IMR-90 (cell line): ENCODE data around the gene EIF1AD. TPM values are rescaled to one million over a fixed set of nuclear protein-coding genes. Genes with fewer than 3 reads are reported as not detected.

ENCODE experiments used
- ATAC-seq: fragments of 200-7000 bp; cut with Tn5 transposase; 2 replicates; pipeline ENCODE4 v1.9.1; 2020; ENCODE audit warnings: low read depth, mild to moderate bottlenecking, moderate library complexity
- BruUV-seq: library from RNA; stranded (reverse); fragments of 400-500 nt; replicated peaks from 2 replicates; lab custom pipeline; 2021; lab: Mats Ljungman, UMichigan
- CTCF ChIA-PET: fragments of 300-600 bp; formaldehyde crosslinking; extraction: SDS; loops from one replicate; lab custom pipeline; 2021; ENCODE audit warnings: antibody characterized with exemption; lab: Yijun Ruan, JAX
- POLR2A ChIA-PET: fragments of 300-600 bp; sonication (Branson Sonifier 250); formaldehyde crosslinking; loops from one replicate; lab custom pipeline; 2022; ENCODE audit warnings: antibody characterized with exemption; ENCODE audit not compliant: unreplicated experiment; lab: Charles Lee
- DNase-seq: peaks from one replicate; pipeline ENCODE4 v3.0.0; 2013
- H2AFZ ChIP-seq: replicated peaks from 2 replicates; pipeline ENCODE3; 2013; ENCODE audit warnings: low read length, mild to moderate bottlenecking; ENCODE audit not compliant: poor library complexity
- H2AK5ac ChIP-seq: 2 replicates; pipeline ENCODE4 v1.6.1; 2013; ENCODE audit warnings: low read depth, low read length, inconsistent platforms
- H2AK9ac ChIP-seq: replicated peaks from 2 replicates; pipeline ENCODE3; 2013; ENCODE audit warnings: mild to moderate bottlenecking, low read depth, low read length, moderate library complexity; ENCODE audit not compliant: poor library complexity
- H2BK120ac ChIP-seq: 2 replicates; pipeline ENCODE4 v1.6.1; 2013; ENCODE audit warnings: low read depth, low read length, inconsistent platforms
- H2BK15ac ChIP-seq: 3 replicates; pipeline ENCODE4 v1.6.1; 2013; ENCODE audit warnings: low read depth, low read length, inconsistent platforms
- H2BK20ac ChIP-seq: 2 replicates; pipeline ENCODE4 v1.6.1; 2013; ENCODE audit warnings: low read depth, mild to moderate bottlenecking, inconsistent platforms, low read length, moderate library complexity
- H2BK5ac ChIP-seq: 2 replicates; pipeline ENCODE4 v1.6.1; 2013; ENCODE audit warnings: mild to moderate bottlenecking, low read depth, low read length, inconsistent platforms; ENCODE audit not compliant: poor library complexity, severe bottlenecking
- H3K14ac ChIP-seq: replicated peaks from 2 replicates; pipeline ENCODE4 v1.6.1; 2013; ENCODE audit warnings: low read depth, low read length, inconsistent platforms
- H3K18ac ChIP-seq: 2 replicates; pipeline ENCODE4 v1.6.1; 2013; ENCODE audit warnings: low read depth, low read length, control low read depth
- H3K23ac ChIP-seq: 2 replicates; pipeline ENCODE4 v1.6.1; 2013; ENCODE audit warnings: low read depth, low read length, inconsistent platforms
- H3K27ac ChIP-seq: 2 replicates; pipeline ENCODE4 v1.5.1; 2013; ENCODE audit warnings: mild to moderate bottlenecking, control low read depth, low read length; ENCODE audit not compliant: insufficient read depth
- H3K27me3 ChIP-seq: 2 replicates; pipeline ENCODE4 v1.6.1; 2013; ENCODE audit warnings: low read length; ENCODE audit not compliant: control insufficient read depth, insufficient read depth
- H3K36me3 ChIP-seq: 2 replicates; pipeline ENCODE4 v1.6.1; 2013; ENCODE audit warnings: low read length, mixed read lengths; ENCODE audit not compliant: control insufficient read depth, insufficient read depth
- H3K4ac ChIP-seq: 2 replicates; pipeline ENCODE4 v1.6.1; 2013; ENCODE audit warnings: low read depth, low read length, inconsistent platforms
- H3K4me1 ChIP-seq: 2 replicates; pipeline ENCODE4 v1.6.1; 2013; ENCODE audit warnings: low read length, mixed read lengths; ENCODE audit not compliant: control insufficient read depth, insufficient read depth
- H3K4me2 ChIP-seq: 2 replicates; pipeline ENCODE4 v1.6.1; 2013; ENCODE audit warnings: low read depth, mild to moderate bottlenecking, control low read depth, low read length, moderate library complexity
- H3K4me3 ChIP-seq: 2 replicates; pipeline ENCODE4 v1.5.1; 2013; ENCODE audit warnings: low read depth, mild to moderate bottlenecking, control low read depth, low read length, moderate library complexity; ENCODE audit not compliant: insufficient read depth
- H3K56ac ChIP-seq: 2 replicates; pipeline ENCODE4 v1.6.1; 2013; ENCODE audit warnings: low read length, inconsistent platforms; ENCODE audit not compliant: insufficient read depth; ENCODE audit errors: extremely low read depth
- H3K79me1 ChIP-seq, 2 experiments: 2 replicates each; pipeline ENCODE4 v1.6.1; 2013; ENCODE audit warnings: low read length in 2 of 2, inconsistent platforms in 1 of 2, low read depth in 1 of 2
- H3K9ac ChIP-seq: 2 replicates; pipeline ENCODE4 v1.6.1; 2013; ENCODE audit warnings: low read depth, low read length, control low read depth
- H3K9me1 ChIP-seq: 2 replicates; pipeline ENCODE4 v1.6.1; 2013; ENCODE audit warnings: low read length, inconsistent platforms; ENCODE audit not compliant: insufficient read depth
- H3K9me3 ChIP-seq: 2 replicates; pipeline ENCODE4 v1.6.1; 2013; ENCODE audit warnings: low read length; ENCODE audit not compliant: control insufficient read depth, insufficient read depth
- H4K20me1 ChIP-seq: 2 replicates; pipeline ENCODE4 v1.6.1; 2013; ENCODE audit warnings: low read length, inconsistent platforms; ENCODE audit not compliant: insufficient read depth
- H4K5ac ChIP-seq: 2 replicates; pipeline ENCODE4 v1.6.1; 2013; ENCODE audit warnings: mild to moderate bottlenecking, low read depth, low read length, control low read depth
- H4K8ac ChIP-seq, 2 experiments: 2 replicates each; pipeline ENCODE4 v1.6.1; 2013; ENCODE audit warnings: low read depth in 2 of 2, low read length in 2 of 2, control low read depth in 1 of 2, inconsistent platforms in 1 of 2
- H4K91ac ChIP-seq: 2 replicates; pipeline ENCODE4 v1.6.1; 2013; ENCODE audit warnings: low read depth, low read length, inconsistent platforms; ENCODE audit not compliant: insufficient read depth
- BHLHE40 ChIP-seq: fragments of 150-350 bp; IDR thresholded peaks from 2 replicates; pipeline ENCODE4 v1.6.1; 2016; ENCODE audit warnings: mild to moderate bottlenecking, low read depth, low read length
- CEBPB ChIP-seq: IDR thresholded peaks from 2 replicates; pipeline ENCODE4 v1.6.1; 2012; ENCODE audit warnings: low read depth, low read length, improper control_type of control experiment
- CHD1 ChIP-seq: IDR thresholded peaks from 2 replicates; pipeline ENCODE4 v1.6.1; 2012; ENCODE audit warnings: low read depth, low read length, improper control_type of control experiment
- ELK1 ChIP-seq: fragments of 150-350 bp; IDR thresholded peaks from 2 replicates; pipeline ENCODE4 v1.6.1; 2016; ENCODE audit warnings: low read depth, mild to moderate bottlenecking, low read length, moderate library complexity, borderline replicate concordance
- FOS ChIP-seq: fragments of 150-350 bp; IDR thresholded peaks from 2 replicates; pipeline ENCODE4 v1.6.1; 2016; ENCODE audit warnings: low read depth, low read length
- MAFK ChIP-seq: IDR thresholded peaks from 2 replicates; pipeline ENCODE4 v1.6.1; 2012; ENCODE audit warnings: low read depth, low read length, improper control_type of control experiment
- MAZ ChIP-seq: IDR thresholded peaks from 2 replicates; pipeline ENCODE4 v1.6.1; 2012; ENCODE audit warnings: low read depth, mild to moderate bottlenecking, low read length, improper control_type of control experiment, moderate library complexity, borderline replicate concordance
- MXI1 ChIP-seq: IDR thresholded peaks from 2 replicates; pipeline ENCODE4 v1.6.1; 2012; ENCODE audit warnings: low read depth, mild to moderate bottlenecking, low read length, moderate library complexity, borderline replicate concordance
- NFE2L2 ChIP-seq: fragments of 150-350 bp; IDR thresholded peaks from 2 replicates; pipeline ENCODE4 v1.6.1; 2016; ENCODE audit warnings: low read depth, mild to moderate bottlenecking, low read length
- POLR2A ChIP-seq: IDR thresholded peaks from 2 replicates; pipeline ENCODE4 v1.6.1; 2012; ENCODE audit warnings: mild to moderate bottlenecking, low read depth, low read length
- RAD21 ChIP-seq: IDR thresholded peaks from 2 replicates; pipeline ENCODE4 v1.6.1; 2012; ENCODE audit warnings: low read length, improper control_type of control experiment
- RCOR1 ChIP-seq: IDR thresholded peaks from 2 replicates; pipeline ENCODE4 v1.6.1; 2012; ENCODE audit warnings: mild to moderate bottlenecking, low read length, improper control_type of control experiment; ENCODE audit not compliant: insufficient replicate concordance
- RFX5 ChIP-seq: IDR thresholded peaks from 2 replicates; pipeline ENCODE4 v1.8.0; 2012; ENCODE audit warnings: low read depth, mild to moderate bottlenecking, low read length, moderate library complexity
- SMC3 ChIP-seq: fragments of 150-350 bp; IDR thresholded peaks from 2 replicates; pipeline ENCODE4 v1.6.1; 2016; ENCODE audit warnings: low read depth, mild to moderate bottlenecking, antibody characterized with exemption, low read length, moderate library complexity
- WGBS, 2 experiments: methylation state at CpG; one replicate each; pipeline versions ENCODE4 v1.1.5 to v1.1.7; 2013; ENCODE audit warnings: missing lambda C conversion rate in 2 of 2; ENCODE audit not compliant: insufficient read length in 1 of 2; ENCODE audit errors: extremely low coverage in 2 of 2; 5-methylcytosine and 5-hydroxymethylcytosine counted together
- dilution Hi-C: fragments of 300-500 bp; cut with HindIII; formaldehyde crosslinking; loops from one replicate; pipeline ENCODE4 v1.14.3; 2018; ENCODE audit warnings: low sequenced_read_pairs; ENCODE audit not compliant: unreplicated experiment
- in situ Hi-C: fragments of 300-500 bp; cut with MboI; formaldehyde crosslinking; loops from 3 replicates; pipeline ENCODE4 v1.14.3; 2019; ENCODE audit warnings: low sequenced_read_pairs, inconsistent platforms, mixed read lengths
- intact Hi-C: fragments of 100-400 bp; cut with micrococcal nuclease; formaldehyde crosslinking; loops from 2 replicates; pipeline ENCODE4 v1.10.0; 2022
- polyA plus RNA-seq, 3 experiments: library from polyadenylated mRNA; depleted of rRNA; stranded (reverse); fragments of >200 nt; gene quantifications; 2 replicates each; pipeline ENCODE4 v1.2.3, GENCODE V29; 2012; ENCODE audit warnings: low replicate concordance in 1 of 3
- total RNA-seq: library from RNA; depleted of rRNA; stranded (reverse); fragments of >200 nt; gene quantifications from 2 replicates; pipeline ENCODE4 v1.2.3, GENCODE V29; 2012
- TF ChIP-seq, protein P1 (sequence below): fragments of 150-350 bp; IDR thresholded peaks from 2 replicates; pipeline ENCODE4 v1.6.1; 2017; ENCODE audit warnings: mild to moderate bottlenecking, antibody characterized with exemption, low read length, low read depth

The EIF1AD gene
- total and polyA plus RNA-seq, 2 of the 4 experiments (the other 2 are of a cell fraction) = 32.5 to 62.6 TPM

- peaks cover 7% of the 10 kb centered on the region; the same call in 1 of the 2 replicates for H3K36me3 ChIP-seq
- H3K4me1 ChIP-seq = no peaks in the 10 kb centered on the region; the same call in none of the 2 replicates
- no peak overlapping the region for H3K27ac ChIP-seq
- H3K9me1 ChIP-seq = 0 out of 2 replicates have a peak, but pooled peaks cover 4% of the 10 kb centered on the region
- no peak overlapping the region for H3K23ac ChIP-seq
- DNase-seq (no peak), ATAC-seq (no peak)
- intact Hi-C loops (no loop called here), dilution Hi-C loops (no loop called here), in situ Hi-C loops (no loop called here)
- H3K56ac ChIP-seq = no peak overlapping the region
- no peak overlapping the region for H2AK5ac ChIP-seq
- no peak overlapping the region for H2AK9ac ChIP-seq
- no peak overlapping the region for H3K14ac ChIP-seq
- peaks cover 13% of the 10 kb centered on the region for H3K27me3 ChIP-seq
- BruUV-seq = no TSS peak
- H3K4ac ChIP-seq = no peak overlapping the region
- H3K4me2 ChIP-seq = no peak overlapping the region
- peak overlapping the region in 1 of 2 experiments; percentile 58; a peak in 2 of 4 replicates for H4K8ac ChIP-seq
- no peak overlapping the region for H3K9ac ChIP-seq
- H2BK5ac ChIP-seq = no peak overlapping the region
- H3K79me1 ChIP-seq = peaks cover 6 to 7% of the 10 kb centered on the region in 2 experiments; a peak in 2 of 4 replicates
- no peak overlapping the region for H2BK15ac ChIP-seq
- no peak overlapping the region for H2BK120ac ChIP-seq
- ChIA-PET CTCF (interaction anchor here (0.7 kb wide), 1 partner anchor 102 kb away, joined by 3 read pairs; no protein-coding TSS in a partner anchor), POLR2A (interaction anchor here (0.5 to 0.6 kb wide), 2 partner anchors 11 to 130 kb away, joined by 3 read pairs; no protein-coding TSS in a partner anchor)
- H2AFZ ChIP-seq = peak overlapping the region; percentile 77
- no peak overlapping the region; the same call in 1 of the 2 replicates for H2BK20ac ChIP-seq
- no peaks in the 10 kb centered on the region for H4K20me1 ChIP-seq
- 0 out of 2 replicates have a peak overlapping the region, but pooled peaks have one; percentile 7 for H4K5ac ChIP-seq
- no peaks in the 10 kb centered on the region for H3K9me3 ChIP-seq
- no CpG with 5 or more reads among the region's 10 CpGs for WGBS, 2 experiments
- no peak overlapping the region for H3K4me3 ChIP-seq
- no peak overlapping the region for H4K91ac ChIP-seq
- no peak overlapping the region for H3K18ac ChIP-seq
- TF ChIP-seq RCOR1 (no peak), ELK1 (no peak), POLR2A (no peak), CEBPB (no peak), SMC3 (no peak), RFX5 (no peak), CHD1 (no peak), FOS (no peak), BHLHE40 (no peak), MXI1 (no peak), MAFK (no peak), MAZ (no peak), RAD21 (no peak), NFE2L2 (no peak)
- TF ChIP-seq, protein P1, sequence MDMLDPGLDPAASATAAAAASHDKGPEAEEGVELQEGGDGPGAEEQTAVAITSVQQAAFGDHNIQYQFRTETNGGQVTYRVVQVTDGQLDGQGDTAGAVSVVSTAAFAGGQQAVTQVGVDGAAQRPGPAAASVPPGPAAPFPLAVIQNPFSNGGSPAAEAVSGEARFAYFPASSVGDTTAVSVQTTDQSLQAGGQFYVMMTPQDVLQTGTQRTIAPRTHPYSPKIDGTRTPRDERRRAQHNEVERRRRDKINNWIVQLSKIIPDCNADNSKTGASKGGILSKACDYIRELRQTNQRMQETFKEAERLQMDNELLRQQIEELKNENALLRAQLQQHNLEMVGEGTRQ = no peak
Measured at GRCh38 chr11:66008468-66009101, 6.6 kb upstream of the EIF1AD start.
